ENCODE measurements around the gene TNFSF11.

Gene TNFSF11

DNA sequence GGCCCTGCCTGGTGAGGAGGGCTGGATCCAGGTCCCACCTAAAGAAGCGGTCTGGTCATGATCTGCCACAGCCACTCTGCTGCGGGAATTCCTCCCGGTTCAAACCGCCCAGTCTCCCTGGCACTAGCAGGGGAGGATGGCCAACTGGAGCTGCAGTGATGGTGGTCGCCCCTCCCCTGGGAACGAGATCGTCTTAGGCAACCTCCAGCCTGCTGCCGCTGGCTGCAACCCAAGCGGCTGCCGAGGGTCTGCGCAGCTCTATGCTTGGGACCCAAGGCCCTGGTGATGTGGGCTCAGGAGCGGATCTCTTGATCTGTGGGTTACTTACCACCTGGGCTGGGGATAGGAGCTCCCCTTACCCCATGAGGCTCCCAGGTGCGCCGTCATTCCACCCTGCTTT is 69.1 kb downstream of the TNFSF11 start:
- in situ Hi-C loops (cut with HindIII; ENCODE audit: low pct_ligation_motif_present, low pct_unique_long_range_greater_than_20kb, low sequenced_read_pairs), result no loop called here
- DNase-seq, result no peak

DNA sequence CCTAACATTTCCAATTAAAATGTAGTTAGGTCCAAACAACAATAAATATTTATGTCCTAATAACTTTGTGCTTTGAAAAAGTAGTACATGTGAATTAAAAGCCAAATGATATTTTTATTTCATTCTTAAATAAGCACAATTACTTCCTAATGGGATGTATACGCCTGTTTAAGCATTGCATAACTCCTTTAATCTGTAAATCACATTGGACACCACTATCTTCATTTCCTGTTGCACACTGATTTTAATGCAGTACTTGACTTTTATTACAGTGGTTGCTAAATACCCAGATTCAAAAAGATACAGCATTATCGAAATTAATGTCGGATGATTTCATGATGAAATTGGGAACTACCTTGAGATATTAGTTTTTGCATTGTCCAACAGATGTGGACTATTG is 70.9 kb downstream of the TNFSF11 start:
- no peak for DNase-seq
- in situ Hi-C loops (cut with HindIII; ENCODE audit: low pct_ligation_motif_present, low pct_unique_long_range_greater_than_20kb, low sequenced_read_pairs), result no loop called here

DNA sequence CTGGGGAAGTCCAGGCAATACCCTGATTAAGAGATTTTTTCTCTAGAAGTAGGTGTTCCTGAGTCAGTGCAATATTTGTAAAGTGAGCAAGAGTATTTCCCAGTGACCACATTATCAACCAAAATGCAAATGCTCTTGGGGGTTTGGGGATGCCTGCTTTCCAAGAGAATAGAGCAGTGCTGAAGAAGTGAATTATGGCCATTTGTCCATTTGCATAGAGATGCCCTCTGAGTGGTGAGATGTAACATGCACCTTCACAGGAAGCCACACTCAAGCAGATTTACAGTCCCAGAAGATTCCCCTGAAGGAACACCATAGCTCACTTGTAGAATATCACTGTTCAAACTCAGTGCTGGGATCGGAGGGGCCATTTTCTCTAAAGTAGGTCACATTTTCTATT is 71.8 kb downstream of the TNFSF11 start:
- no peak for DNase-seq
- in situ Hi-C loops (cut with HindIII; ENCODE audit: low pct_ligation_motif_present, low pct_unique_long_range_greater_than_20kb, low sequenced_read_pairs), result no loop called here

DNA sequence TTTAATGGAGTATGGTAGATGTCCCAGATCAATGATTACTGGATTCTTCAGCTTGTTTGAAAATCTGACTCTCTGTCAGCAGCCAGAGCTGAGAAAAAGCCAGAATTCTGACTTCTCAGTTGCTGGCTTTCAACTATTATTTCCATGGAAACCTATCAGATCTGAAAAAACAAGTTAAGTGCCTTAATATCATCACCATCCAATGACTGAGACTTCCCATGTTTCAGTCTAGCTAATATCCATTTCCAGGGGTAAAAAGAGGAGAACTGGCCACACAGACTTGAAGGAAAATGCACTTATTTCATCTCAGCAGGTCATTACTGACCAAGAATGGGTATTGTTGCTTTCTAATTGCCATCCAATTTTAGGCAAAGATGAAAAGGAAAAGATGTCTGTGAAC is 75.2 kb downstream of the TNFSF11 start:
- in situ Hi-C loops (cut with HindIII; ENCODE audit: low pct_ligation_motif_present, low pct_unique_long_range_greater_than_20kb, low sequenced_read_pairs), result no loop called here

DNA sequence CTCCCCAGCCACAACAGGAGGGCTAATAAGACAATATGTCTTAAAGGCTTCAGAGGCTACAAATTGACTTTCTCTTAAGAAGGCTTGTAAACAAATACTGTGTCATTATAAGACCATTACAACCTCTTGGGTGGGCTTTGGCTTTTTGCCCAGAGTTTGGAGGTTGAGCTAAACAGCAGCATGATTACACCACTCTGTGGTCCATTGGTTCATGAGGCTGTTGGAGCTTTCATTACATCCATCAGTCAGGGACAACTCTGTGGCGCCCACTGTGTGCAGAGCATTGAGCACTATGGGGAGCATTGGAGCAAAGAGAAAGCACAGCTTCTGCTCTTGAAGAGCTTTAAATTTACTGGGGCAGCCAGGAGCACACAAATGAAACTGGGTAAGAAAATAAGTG is 75.9 kb downstream of the TNFSF11 start:
- in situ Hi-C loops (cut with HindIII; ENCODE audit: low pct_ligation_motif_present, low pct_unique_long_range_greater_than_20kb, low sequenced_read_pairs), result no loop called here
- no peak for DNase-seq

More for the DNA sequence above, 75.2 kb downstream of the TNFSF11 start:
- no peak for DNase-seq

DNA sequence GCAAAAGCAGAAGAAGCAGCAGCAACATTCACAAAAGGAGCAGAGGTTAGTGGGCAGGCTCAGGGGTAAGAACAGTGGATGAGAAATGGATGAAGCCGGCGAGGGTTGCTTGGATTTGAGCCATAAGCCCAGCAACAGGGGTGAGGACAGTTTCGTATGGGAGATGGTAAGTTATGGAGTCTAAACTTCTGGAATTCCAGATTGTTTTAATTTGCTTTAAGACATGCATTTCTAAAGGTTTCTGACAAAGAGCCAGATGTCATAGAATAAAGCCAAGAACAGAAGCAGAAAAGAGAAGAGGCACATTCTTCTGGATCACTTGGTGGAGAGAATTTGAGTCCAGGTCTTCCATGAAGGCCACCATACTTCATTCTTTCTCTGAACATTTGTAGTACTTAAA is 76.6 kb downstream of the TNFSF11 start:
- no peak for DNase-seq
- in situ Hi-C loops (cut with HindIII; ENCODE audit: low pct_ligation_motif_present, low pct_unique_long_range_greater_than_20kb, low sequenced_read_pairs), result no loop called here

DNA sequence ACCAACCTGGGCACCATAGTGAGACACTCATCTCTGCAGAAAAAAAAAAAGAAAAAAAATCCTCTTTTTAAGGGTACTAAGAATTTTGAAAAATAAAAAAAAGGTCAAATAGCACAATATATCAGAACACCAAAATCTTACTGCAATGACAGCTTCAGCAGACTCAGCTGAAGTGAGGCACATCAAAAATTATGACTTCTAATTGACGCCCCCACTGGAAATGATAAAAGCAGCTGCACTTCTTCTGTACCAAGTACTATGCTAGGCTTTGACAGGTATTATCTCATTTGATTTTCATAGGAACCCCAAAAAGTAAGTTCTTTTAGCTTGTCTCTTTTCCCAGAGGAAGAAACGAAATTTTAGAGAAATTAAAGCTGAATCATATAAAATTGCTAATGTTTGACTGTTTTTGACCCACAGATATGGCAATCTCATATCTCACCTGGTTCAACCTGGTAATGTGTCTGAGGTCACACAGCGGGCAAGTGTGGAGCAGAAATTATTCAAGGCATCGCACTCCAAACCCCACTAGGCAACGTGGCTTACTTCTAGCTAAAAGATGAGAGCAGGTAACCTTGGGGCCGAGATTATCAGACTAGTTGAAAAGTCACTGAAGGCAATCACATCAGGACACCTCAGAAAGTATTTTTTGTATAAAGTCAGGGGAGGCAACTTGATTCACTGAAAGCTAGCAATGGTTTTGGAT is 78.1 kb downstream of the TNFSF11 start:
- in situ Hi-C loops (cut with HindIII; ENCODE audit: low pct_ligation_motif_present, low pct_unique_long_range_greater_than_20kb, low sequenced_read_pairs), result no loop called here
- DNase-seq, result no peak

DNA sequence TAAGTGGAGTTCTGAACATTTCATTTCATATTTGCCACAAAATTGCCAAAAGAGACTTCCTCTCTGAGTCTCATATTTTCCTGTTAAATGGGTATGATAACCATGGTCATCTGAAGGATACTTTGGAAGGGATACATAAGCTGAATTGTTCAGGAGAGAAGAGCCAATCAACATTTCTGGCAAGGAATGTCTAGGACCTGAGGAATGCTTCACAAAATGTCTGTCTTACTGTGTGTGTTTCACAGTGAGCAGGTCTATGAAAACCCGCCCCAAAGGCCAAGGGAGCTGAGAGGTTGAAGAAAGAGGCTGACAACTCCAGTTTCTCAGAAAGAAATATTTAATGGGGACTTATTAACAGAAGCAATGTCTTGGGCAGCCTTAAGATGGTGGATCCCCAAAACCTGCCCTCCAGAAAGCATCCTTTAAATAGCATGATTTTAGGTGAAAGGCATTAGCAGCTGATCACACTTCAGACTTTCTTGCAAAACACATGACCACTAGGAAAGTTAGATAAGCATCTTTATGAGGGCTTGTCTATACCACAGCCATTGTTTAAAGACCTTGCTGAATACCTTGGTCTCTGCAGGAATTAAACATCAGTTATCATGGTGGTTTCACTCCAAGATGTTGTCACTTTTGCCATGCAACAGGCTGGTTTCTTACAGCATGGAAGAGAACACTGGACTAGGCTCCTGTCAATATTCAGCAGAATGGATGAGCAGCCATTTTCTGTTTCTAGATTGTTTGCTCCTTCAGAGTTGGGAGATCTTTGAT is 78.9 kb downstream of the TNFSF11 start:
- in situ Hi-C loops (cut with HindIII; ENCODE audit: low pct_ligation_motif_present, low pct_unique_long_range_greater_than_20kb, low sequenced_read_pairs), result no loop called here
- DNase-seq, result no peak

DNA sequence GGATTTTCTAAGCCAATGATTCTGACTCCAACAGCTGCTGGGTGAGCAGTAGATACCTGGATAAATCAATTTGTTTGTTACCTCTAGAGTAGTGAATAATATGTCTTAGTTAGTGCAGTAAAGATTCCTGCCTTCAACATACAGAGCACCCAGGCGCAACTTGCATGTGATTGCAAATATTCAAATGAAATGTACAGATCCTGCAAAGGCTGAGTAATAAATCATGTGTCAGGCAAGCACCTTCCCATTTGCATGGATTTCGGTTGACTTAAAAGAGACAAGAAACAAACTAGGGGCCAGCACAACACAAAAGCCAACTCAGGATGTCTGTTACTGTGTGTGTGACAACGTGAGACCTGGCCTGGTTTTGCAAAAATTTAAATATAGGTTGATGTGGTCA is 79.7 kb downstream of the TNFSF11 start:
- in situ Hi-C loops (cut with HindIII; ENCODE audit: low pct_ligation_motif_present, low pct_unique_long_range_greater_than_20kb, low sequenced_read_pairs), result no loop called here

DNA sequence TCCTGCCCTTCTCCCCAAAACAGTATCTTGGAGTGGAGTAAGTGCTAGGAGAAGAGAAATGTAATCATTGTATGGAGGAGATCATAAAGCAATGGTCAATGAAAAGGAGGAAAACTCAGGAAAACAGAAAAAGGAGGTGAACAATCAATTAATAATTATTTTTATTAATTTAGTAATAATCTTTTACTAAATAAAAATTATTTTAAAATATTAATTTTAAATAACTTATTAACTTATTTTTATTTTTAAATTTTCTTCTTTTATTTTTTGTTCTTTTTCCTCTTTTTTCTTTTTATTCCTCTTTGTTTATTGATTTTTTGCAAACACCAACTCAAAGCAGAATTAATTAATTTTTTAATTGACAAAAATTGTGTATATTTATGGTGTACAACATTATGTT is 80.3 kb downstream of the TNFSF11 start:
- DNase-seq, result no peak
- in situ Hi-C loops (cut with HindIII; ENCODE audit: low pct_ligation_motif_present, low pct_unique_long_range_greater_than_20kb, low sequenced_read_pairs), result no loop called here

More for the DNA sequence above, 79.7 kb downstream of the TNFSF11 start:
- DNase-seq, result no peak

DNA sequence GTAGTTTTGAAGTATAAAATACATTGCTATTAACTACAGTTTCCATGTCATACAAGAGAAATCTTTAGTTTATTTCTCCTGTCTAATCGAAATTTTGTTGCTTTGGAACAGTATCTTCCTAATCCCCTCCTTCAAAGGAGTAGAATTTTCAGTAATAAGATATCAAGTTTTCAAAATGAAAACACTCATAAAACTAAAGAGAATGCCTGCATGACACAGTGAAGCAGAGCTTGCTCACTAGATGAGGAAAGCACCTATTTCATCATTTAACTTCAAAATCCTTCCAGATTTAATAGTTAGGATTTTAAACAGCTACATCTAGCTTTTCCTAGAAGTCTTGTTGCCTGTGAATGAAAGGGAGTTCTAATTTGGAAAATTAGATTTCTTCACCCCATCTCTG is 80.8 kb downstream of the TNFSF11 start:
- DNase-seq, result no peak

DNA sequence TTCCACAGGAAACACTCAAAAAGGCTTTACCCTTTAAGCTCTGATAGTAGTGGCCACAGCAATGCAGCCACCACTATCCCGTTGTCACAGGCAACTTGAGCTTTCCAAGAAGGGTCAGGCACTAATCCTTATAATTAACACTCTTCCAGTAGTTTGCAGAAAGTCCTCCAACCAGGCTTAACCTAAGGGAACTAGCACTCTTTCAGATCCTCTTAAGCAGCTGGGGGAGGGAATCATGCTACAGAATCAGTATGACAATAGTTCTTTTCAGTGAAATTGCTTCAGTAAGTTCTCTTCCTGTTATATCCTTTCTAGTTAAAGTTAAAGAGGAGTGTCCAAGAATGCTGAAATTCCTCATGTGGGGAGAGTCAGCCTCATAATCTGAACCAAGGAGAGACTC is 82.2 kb downstream of the TNFSF11 start:
- no peak for DNase-seq

More for the DNA sequence above, 80.8 kb downstream of the TNFSF11 start:
- in situ Hi-C loops (cut with HindIII; ENCODE audit: low pct_ligation_motif_present, low pct_unique_long_range_greater_than_20kb, low sequenced_read_pairs), result no loop called here

DNA sequence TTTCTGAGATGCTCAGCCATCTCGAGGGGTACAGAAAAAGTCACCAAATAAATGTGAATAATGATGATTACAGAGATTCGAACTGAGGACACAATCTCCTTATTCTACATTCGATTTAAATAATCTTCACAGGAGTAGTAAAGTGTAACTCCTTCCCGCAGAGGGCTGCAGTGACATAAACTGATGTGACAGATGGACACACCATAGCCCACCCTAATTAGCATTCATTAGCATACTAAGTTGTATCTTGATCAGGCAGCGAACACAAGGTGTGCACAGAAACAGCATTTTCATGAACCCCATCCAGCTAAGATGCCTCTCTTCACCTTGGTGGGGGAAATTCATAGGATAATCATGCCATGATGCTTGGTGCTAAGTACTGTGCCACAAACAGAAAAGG is 83.0 kb downstream of the TNFSF11 start:
- no peak for DNase-seq
- in situ Hi-C loops (cut with HindIII; ENCODE audit: low pct_ligation_motif_present, low pct_unique_long_range_greater_than_20kb, low sequenced_read_pairs), result no loop called here

More for the DNA sequence above, 82.2 kb downstream of the TNFSF11 start:
- in situ Hi-C loops (cut with HindIII; ENCODE audit: low pct_ligation_motif_present, low pct_unique_long_range_greater_than_20kb, low sequenced_read_pairs), result no loop called here

Measured in ACHN (cell line).